Keratinocyte (primary cell): ENCODE measurements around the gene P2RY2. TPM values are rescaled to one million over a fixed set of nuclear protein-coding genes. Genes with fewer than 3 reads are reported as not detected.

ENCODE experiments used
- DNase-seq: peaks from one replicate; pipeline ENCODE4 v3.0.0-alpha.2; 2011; ENCODE audit warnings: low read depth, missing footprints, low spot score
- FAIRE-seq: peaks from 2 replicates; lab custom pipeline; 2011; peaks lifted over from hg19 to GRCh38; lab: Jason Lieb, UNC
- H2AFZ ChIP-seq: 2 replicates; pipeline ENCODE4 v1.6.0; 2012; ENCODE audit warnings: low read length, control low read depth, inconsistent platforms; ENCODE audit not compliant: control insufficient read depth
- H3K27ac ChIP-seq: 2 replicates; pipeline ENCODE4 v1.5.1; 2011; ENCODE audit warnings: low read length; ENCODE audit not compliant: control insufficient read depth, insufficient read depth
- H3K27me3 ChIP-seq: 3 replicates; pipeline ENCODE4 v1.6.0; 2011; ENCODE audit warnings: low read length; ENCODE audit not compliant: control insufficient read depth, insufficient read depth; ENCODE audit errors: extremely low read depth
- H3K36me3 ChIP-seq, 2 experiments: 2 replicates in 1 of 2; 3 replicates in 1 of 2; pipeline ENCODE4 v1.5.1; 2011; ENCODE audit warnings: low read length in 2 of 2, mild to moderate bottlenecking in 1 of 2; ENCODE audit not compliant: control insufficient read depth in 2 of 2, insufficient read depth in 2 of 2; ENCODE audit errors: extremely low read depth in 1 of 2
- H3K4me1 ChIP-seq: 3 replicates; pipeline ENCODE4 v1.5.1; 2011; ENCODE audit warnings: low read length; ENCODE audit not compliant: control insufficient read depth, insufficient read depth; ENCODE audit errors: extremely low read depth
- H3K4me2 ChIP-seq: 3 replicates; pipeline ENCODE4 v1.6.0; 2011; ENCODE audit warnings: low read depth, low read length; ENCODE audit not compliant: control insufficient read depth, insufficient read depth; ENCODE audit errors: extremely low read depth
- H3K4me3 ChIP-seq, 3 experiments: fragments of 200-600 bp in 1 of 3; sonication (generic) in 1 of 3; 2 replicates in 2 of 3; 3 replicates in 1 of 3; pipeline ENCODE4 v1.5.1; 2011 to 2016; ENCODE audit warnings: low read length in 3 of 3, mild to moderate bottlenecking in 3 of 3, control low read depth in 2 of 3, inconsistent platforms in 1 of 3, low read depth in 1 of 3, mixed read lengths in 1 of 3, mixed run types in 1 of 3, moderate library complexity in 1 of 3; ENCODE audit not compliant: control insufficient read depth in 2 of 3, insufficient read depth in 2 of 3; ENCODE audit errors: extremely low read depth in 1 of 3
- H3K79me2 ChIP-seq: 2 replicates; pipeline ENCODE4 v1.6.0; 2012; ENCODE audit warnings: low read length; ENCODE audit not compliant: control insufficient read depth, insufficient read depth
- H3K9ac ChIP-seq: 3 replicates; pipeline ENCODE4 v1.6.0; 2011; ENCODE audit warnings: low read length; ENCODE audit not compliant: control insufficient read depth, insufficient read depth; ENCODE audit errors: extremely low read depth
- H3K9me1 ChIP-seq: 3 replicates; pipeline ENCODE4 v1.6.0; 2011; ENCODE audit warnings: low read length; ENCODE audit not compliant: control insufficient read depth, insufficient read depth; ENCODE audit errors: extremely low read depth
- H3K9me3 ChIP-seq: 2 replicates; pipeline ENCODE4 v1.5.1; 2012; ENCODE audit warnings: low read depth, low read length; ENCODE audit not compliant: control insufficient read depth
- H4K20me1 ChIP-seq: 3 replicates; pipeline ENCODE4 v1.6.0; 2011; ENCODE audit warnings: low read length; ENCODE audit not compliant: control insufficient read depth, insufficient read depth; ENCODE audit errors: extremely low read depth
- CTCF ChIP-seq, 3 experiments: IDR thresholded peaks in 1 of 3; conservative IDR thresholded peaks in 1 of 3; optimal IDR thresholded peaks in 1 of 3; 2 replicates in 2 of 3; 3 replicates in 1 of 3; pipeline versions ENCODE3 to v1.5.1; 2011; ENCODE audit warnings: low read length in 3 of 3, mild to moderate bottlenecking in 3 of 3, moderate library complexity in 2 of 3, control low read depth in 1 of 3, inconsistent platforms in 1 of 3; ENCODE audit not compliant: insufficient read depth in 2 of 3; ENCODE audit errors: extremely low read depth in 1 of 3
- EZH2 ChIP-seq: IDR thresholded peaks from one replicate; pipeline ENCODE4 v1.6.1; 2012; ENCODE audit warnings: inconsistent platforms, mild to moderate bottlenecking, low read length, moderate library complexity
- dilution Hi-C: fragments of 300-500 bp; cut with MboI; formaldehyde crosslinking; loops from one replicate; pipeline ENCODE4 v1.7.0; 2020; ENCODE audit warnings: low sequenced_read_pairs; ENCODE audit not compliant: extremely low pct_ligation_motif_present
- polyA plus RNA-seq, 5 experiments: library from polyadenylated mRNA; depleted of rRNA in 3 of 5; stranded (reverse) in 3 of 5; stranded (forward) in 1 of 5; unstranded in 1 of 5; fragments of >200 nt; gene quantifications; 1 replicate in 1 of 5; 2 replicates in 3 of 5; 3 replicates in 1 of 5; pipeline versions ENCODE4 v1.2.1 to v1.2.3, GENCODE V29; 2011 to 2012; ENCODE audit warnings: missing spikeins in 2 of 5, low read depth in 1 of 5, low replicate concordance in 1 of 5

The P2RY2 gene
- polyA plus RNA-seq, 1 donor (not counting 4 experiments of a cell fraction or from before 2014, with no cell fraction given) = 5.1 TPM

GRCh38 chr11:73203322-73203721 is 14.8 kb upstream of the P2RY2 start:
- Histone ChIP-seq H3K79me2 (no peaks in the 10 kb centered on the region), H3K9ac (no peak overlapping the region), H3K4me3 (no peak overlapping the region), H3K27ac (no peak overlapping the region), H3K27me3 (no peaks in the 10 kb centered on the region), H3K9me3 (no peaks in the 10 kb centered on the region), H3K4me2 (no peak overlapping the region), H4K20me1 (no peaks in the 10 kb centered on the region), H2AFZ (no peak overlapping the region), H3K9me1 (no peaks in the 10 kb centered on the region), H3K36me3 (no peaks in the 10 kb centered on the region), H3K4me1 (peaks cover 14% of the 10 kb centered on the region)
- DNase-seq = no peak
- dilution Hi-C loops = no loop called here
- TF ChIP-seq EZH2 (no peak), CTCF (optimal IDR thresholded peaks at IDR 0.05 in 1 of 3, IDR thresholded peaks at IDR 0.05 in 1 of 3, conservative IDR thresholded peaks at IDR 0.05 in 1 of 3; ENCODE audit: extremely low read depth in 1 of 3, insufficient read depth in 2 of 3, low read length in 3 of 3) (no peak)
- no peak for FAIRE-seq

GRCh38 chr11:73203790-73204189 is 14.3 kb upstream of the P2RY2 start:
- no peak overlapping the region for H3K9ac ChIP-seq
- no peaks in the 10 kb centered on the region for H3K36me3 ChIP-seq
- DNase-seq = no peak
- peaks cover 10% of the 10 kb centered on the region for H3K4me1 ChIP-seq
- no peaks in the 10 kb centered on the region for H3K9me3 ChIP-seq
- no peaks in the 10 kb centered on the region for H3K79me2 ChIP-seq
- no peak overlapping the region for H3K4me2 ChIP-seq
- H4K20me1 ChIP-seq = no peaks in the 10 kb centered on the region
- H3K27ac ChIP-seq = no peak overlapping the region
- no peak overlapping the region for H2AFZ ChIP-seq
- FAIRE-seq = no peak
- H3K9me1 ChIP-seq = no peaks in the 10 kb centered on the region
- H3K27me3 ChIP-seq = no peaks in the 10 kb centered on the region
- TF ChIP-seq CTCF (optimal IDR thresholded peaks at IDR 0.05 in 1 of 3, IDR thresholded peaks at IDR 0.05 in 1 of 3, conservative IDR thresholded peaks at IDR 0.05 in 1 of 3; ENCODE audit: extremely low read depth in 1 of 3, insufficient read depth in 2 of 3, low read length in 3 of 3) (no peak), EZH2 (no peak)
- dilution Hi-C loops = no loop called here
- H3K4me3 ChIP-seq = no peak overlapping the region
